Caco-2 (cell line): ENCODE results near the gene RPS6KA4. TPM values are rescaled to one million over a fixed set of nuclear protein-coding genes. Genes with fewer than 3 reads are reported as not detected.

Source experiments
- BruUV-seq: library from RNA; stranded (reverse); fragments of 400-500 nt; replicated peaks from 2 replicates; lab custom pipeline; 2021; lab: Mats Ljungman, UMichigan
- CTCF ChIA-PET: fragments of 300-600 bp; sonication (Branson Sonifier 250); formaldehyde crosslinking; loops from one replicate; lab custom pipeline; 2022; ENCODE audit warnings: antibody characterized with exemption; lab: Charles Lee
- POLR2A ChIA-PET: fragments of 300-600 bp; sonication (Branson Sonifier 250); formaldehyde crosslinking; loops from one replicate; lab custom pipeline; 2022; ENCODE audit warnings: antibody characterized with exemption; lab: Charles Lee
- DNase-seq, 2 experiments: peaks; one replicate each; pipeline versions ENCODE4 v3.0.0 to v3.0.0-alpha.2; 2020 to 2022
- H3K27me3 ChIP-seq: replicated peaks from 2 replicates; pipeline ENCODE4 v1.6.0; 2011; ENCODE audit warnings: low read length; ENCODE audit not compliant: control insufficient read depth, insufficient read depth
- H3K36me3 ChIP-seq: 2 replicates; pipeline ENCODE4 v1.5.1; 2011; ENCODE audit warnings: low read length; ENCODE audit not compliant: control insufficient read depth, insufficient read depth
- H3K4me1 ChIP-seq: fragments of 250-450 bp; sonication (Bioruptor Pico); 2 replicates; pipeline ENCODE4 v1.5.1; 2020; ENCODE audit warnings: mild to moderate bottlenecking
- H3K4me3 ChIP-seq: 2 replicates; pipeline ENCODE4 v1.5.1; 2011; ENCODE audit warnings: low read depth, mild to moderate bottlenecking, control low read depth, low read length
- H3K9me3 ChIP-seq: fragments of 250-450 bp; sonication (Bioruptor Pico); 2 replicates; pipeline ENCODE4 v1.5.1; 2020; ENCODE audit warnings: mild to moderate bottlenecking, moderate library complexity
- H3K27ac Mint-ChIP-seq: one replicate; pipeline ENCODE4 v1.8.0; 2022; ENCODE audit warnings: mixed read lengths; ENCODE audit not compliant: unreplicated experiment
- H3K27me3 Mint-ChIP-seq: one replicate; pipeline ENCODE4 v1.8.0; 2022; ENCODE audit warnings: mixed read lengths; ENCODE audit not compliant: insufficient read depth, unreplicated experiment
- H3K36me3 Mint-ChIP-seq: one replicate; pipeline ENCODE4 v1.8.0; 2022; ENCODE audit warnings: mild to moderate bottlenecking, mixed read lengths; ENCODE audit not compliant: insufficient read depth, unreplicated experiment
- H3K4me1 Mint-ChIP-seq: one replicate; pipeline ENCODE4 v1.8.0; 2022; ENCODE audit warnings: low read depth, mixed read lengths; ENCODE audit not compliant: unreplicated experiment
- H3K4me3 Mint-ChIP-seq: one replicate; pipeline ENCODE4 v1.8.0; 2022; ENCODE audit warnings: mild to moderate bottlenecking, moderate library complexity, mixed read lengths; ENCODE audit not compliant: unreplicated experiment
- H3K9me3 Mint-ChIP-seq: one replicate; pipeline ENCODE4 v1.8.0; 2022; ENCODE audit warnings: mixed read lengths; ENCODE audit not compliant: unreplicated experiment
- intact Hi-C: fragments of 100-400 bp; cut with micrococcal nuclease; formaldehyde crosslinking; loops from one replicate; pipeline ENCODE4 v1.10.0; 2022; ENCODE audit not compliant: unreplicated experiment
- total RNA-seq: library from RNA; stranded (reverse); gene quantifications from 2 replicates; pipeline ENCODE4 v1.2.3, GENCODE V29; 2022
- TF ChIP-seq, protein P1 (sequence below), 2 experiments: fragments of 200-600 bp in 1 of 2; IDR thresholded peaks; 1 replicate in 1 of 2; 2 replicates in 1 of 2; pipeline versions ENCODE4 v1.5.1 to v1.8.0; 2011 to 2022; ENCODE audit warnings: antibody characterized with exemption in 1 of 2, control low read depth in 1 of 2, inconsistent platforms in 1 of 2, low read depth in 1 of 2, low read length in 1 of 2, mild to moderate bottlenecking in 1 of 2, moderate library complexity in 1 of 2; ENCODE audit not compliant: insufficient read depth in 1 of 2, severe bottlenecking in 1 of 2, unreplicated experiment in 1 of 2

RPS6KA4 gene
- total RNA-seq, 1 experiment from 2014 or later = 95.7 TPM

DNA sequence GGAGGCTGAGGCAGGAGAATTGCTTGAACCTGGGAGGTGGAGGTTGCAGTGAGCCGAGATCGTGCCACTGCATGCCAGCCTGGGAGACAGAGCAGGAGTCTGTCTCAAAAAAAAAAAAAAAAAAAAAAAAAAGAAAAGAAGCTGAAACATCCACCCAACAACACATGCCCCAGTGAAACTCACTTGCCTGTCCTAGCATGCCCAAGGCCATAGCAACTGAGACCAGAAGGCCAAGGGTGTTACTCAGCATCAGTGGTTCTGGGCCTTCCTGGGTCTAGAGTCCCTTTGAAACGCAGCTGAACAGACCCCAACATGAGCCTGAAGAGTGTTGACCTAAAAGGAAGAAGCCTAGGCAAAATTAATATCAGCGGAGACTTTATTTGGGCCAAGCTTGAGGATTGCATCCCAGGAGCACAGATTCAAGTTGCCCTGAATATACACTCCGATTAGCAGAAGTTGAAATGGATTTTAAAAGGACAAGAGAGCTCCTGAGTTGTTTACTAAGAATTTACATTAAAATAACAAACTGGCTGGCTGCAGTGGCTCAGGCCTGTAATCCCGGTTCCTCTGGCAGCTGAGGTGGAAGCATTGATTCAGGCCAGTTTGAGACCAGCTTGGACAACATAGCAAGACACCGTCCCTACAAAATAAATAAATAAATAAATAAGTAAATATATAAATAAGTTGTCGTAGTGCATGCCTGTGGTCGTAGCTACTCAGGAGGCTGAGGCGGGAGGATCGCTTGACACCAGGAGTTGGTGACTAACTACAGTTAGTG, 34.1 kb upstream of the RPS6KA4 start:
- ChIA-PET POLR2A (interaction anchor here (0.6 to 0.7 kb wide), 2 partner anchors 17 to 21 kb away, joined by 9 to 14 read pairs; no protein-coding TSS in a partner anchor), CTCF (interaction anchor here (0.6 kb wide), 2 partner anchors 30 to 53 kb away, joined by 3 read pairs; no protein-coding TSS in a partner anchor)
- TF ChIP-seq, protein P1, sequence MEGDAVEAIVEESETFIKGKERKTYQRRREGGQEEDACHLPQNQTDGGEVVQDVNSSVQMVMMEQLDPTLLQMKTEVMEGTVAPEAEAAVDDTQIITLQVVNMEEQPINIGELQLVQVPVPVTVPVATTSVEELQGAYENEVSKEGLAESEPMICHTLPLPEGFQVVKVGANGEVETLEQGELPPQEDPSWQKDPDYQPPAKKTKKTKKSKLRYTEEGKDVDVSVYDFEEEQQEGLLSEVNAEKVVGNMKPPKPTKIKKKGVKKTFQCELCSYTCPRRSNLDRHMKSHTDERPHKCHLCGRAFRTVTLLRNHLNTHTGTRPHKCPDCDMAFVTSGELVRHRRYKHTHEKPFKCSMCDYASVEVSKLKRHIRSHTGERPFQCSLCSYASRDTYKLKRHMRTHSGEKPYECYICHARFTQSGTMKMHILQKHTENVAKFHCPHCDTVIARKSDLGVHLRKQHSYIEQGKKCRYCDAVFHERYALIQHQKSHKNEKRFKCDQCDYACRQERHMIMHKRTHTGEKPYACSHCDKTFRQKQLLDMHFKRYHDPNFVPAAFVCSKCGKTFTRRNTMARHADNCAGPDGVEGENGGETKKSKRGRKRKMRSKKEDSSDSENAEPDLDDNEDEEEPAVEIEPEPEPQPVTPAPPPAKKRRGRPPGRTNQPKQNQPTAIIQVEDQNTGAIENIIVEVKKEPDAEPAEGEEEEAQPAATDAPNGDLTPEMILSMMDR (IDR thresholded peaks at IDR 0.05; ENCODE audit: insufficient read depth in 1 of 2, low read depth in 1 of 2, low read length in 1 of 2, severe bottlenecking in 1 of 2, unreplicated experiment in 1 of 2) = no peak
- H3K4me3 ChIP-seq = no peak overlapping the region
- peak overlapping the region; percentile 30 for H3K27ac Mint-ChIP-seq
- no TSS peak for BruUV-seq
- peaks cover 28% of the 10 kb centered on the region for H3K36me3 Mint-ChIP-seq
- H3K4me1 Mint-ChIP-seq = peaks cover 11% of the 10 kb centered on the region
- H3K27me3 ChIP-seq = no peaks in the 10 kb centered on the region
- intact Hi-C loops = no loop called here
- peaks cover 1% of the 10 kb centered on the region for H3K36me3 ChIP-seq
- no peak for DNase-seq
- H3K27me3 Mint-ChIP-seq = no peaks in the 10 kb centered on the region
- H3K4me3 Mint-ChIP-seq = no peak overlapping the region
- no peaks in the 10 kb centered on the region for H3K9me3 Mint-ChIP-seq
- H3K9me3 ChIP-seq = no peaks in the 10 kb centered on the region
- H3K4me1 ChIP-seq = peaks cover 9% of the 10 kb centered on the region

DNA sequence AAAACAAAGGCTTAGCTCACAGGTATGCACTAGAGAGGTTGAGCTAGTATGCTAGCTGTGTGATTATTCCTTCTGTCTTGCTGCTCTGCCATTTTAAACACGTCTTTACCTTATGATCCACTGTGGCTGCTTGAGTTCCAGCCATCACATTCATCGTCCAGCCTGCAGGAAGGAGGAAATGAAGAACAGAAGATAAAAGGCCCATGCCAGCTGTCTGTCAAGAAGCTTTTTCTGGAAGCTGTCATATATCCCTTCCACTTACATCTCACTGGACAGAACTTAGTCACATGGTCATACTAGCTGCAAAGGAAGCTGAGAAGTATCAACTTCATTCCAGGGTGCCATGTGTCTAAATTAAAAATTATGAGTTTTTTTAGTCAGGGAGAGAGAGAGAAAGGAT, 31.6 kb upstream of the RPS6KA4 start:
- intact Hi-C loops = no loop called here
- Mint-ChIP-seq H3K9me3 (no peaks in the 10 kb centered on the region), H3K27ac (no peak overlapping the region), H3K4me3 (no peak overlapping the region), H3K36me3 (peaks cover 11% of the 10 kb centered on the region), H3K4me1 (no peaks in the 10 kb centered on the region), H3K27me3 (no peaks in the 10 kb centered on the region)
- Histone ChIP-seq H3K36me3 (no peaks in the 10 kb centered on the region), H3K27me3 (no peaks in the 10 kb centered on the region), H3K9me3 (no peaks in the 10 kb centered on the region), H3K4me1 (peaks cover 7% of the 10 kb centered on the region), H3K4me3 (no peak overlapping the region)
- no TSS peak for BruUV-seq
- TF ChIP-seq, protein P1 (IDR thresholded peaks at IDR 0.05; ENCODE audit: insufficient read depth in 1 of 2, low read depth in 1 of 2, low read length in 1 of 2, severe bottlenecking in 1 of 2, unreplicated experiment in 1 of 2) = no peak
- ChIA-PET POLR2A (no interaction called here), CTCF (interaction anchor here (1.1 kb wide), 1 partner anchor 10 kb away, joined by 3 read pairs; the partner anchor contains the start of gene PRDX5)
- DNase-seq = no peak

DNA sequence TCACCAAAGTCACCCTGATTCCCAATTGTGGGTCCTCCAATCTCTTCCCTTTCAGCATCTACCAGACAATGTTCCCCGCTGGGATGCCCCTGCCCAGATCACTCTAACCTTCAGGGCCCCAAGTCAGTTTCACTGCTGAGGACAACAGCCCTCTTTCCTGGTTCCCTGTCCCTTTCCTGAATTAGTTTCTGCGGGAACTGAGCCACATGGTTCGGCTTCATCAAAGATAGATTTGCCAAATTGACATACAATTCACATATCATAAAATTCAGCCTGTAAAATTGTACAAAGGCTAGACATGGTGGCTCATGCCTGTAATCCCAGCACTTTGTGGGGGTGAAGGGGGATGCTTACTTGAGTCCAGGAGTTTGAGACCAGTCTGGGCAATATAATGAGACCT, 31.0 kb upstream of the RPS6KA4 start:
- POLR2A ChIA-PET = no interaction called here
- no peaks in the 10 kb centered on the region for H3K36me3 ChIP-seq
- no TSS peak for BruUV-seq
- no peaks in the 10 kb centered on the region for H3K9me3 ChIP-seq
- no peaks in the 10 kb centered on the region for H3K27me3 ChIP-seq
- peaks cover under 1% of the 10 kb centered on the region for H3K4me1 ChIP-seq
- Mint-ChIP-seq H3K9me3 (no peaks in the 10 kb centered on the region), H3K4me3 (no peak overlapping the region), H3K27me3 (no peaks in the 10 kb centered on the region), H3K4me1 (no peaks in the 10 kb centered on the region), H3K27ac (no peak overlapping the region), H3K36me3 (peaks cover 9% of the 10 kb centered on the region)
- no peak for DNase-seq
- CTCF ChIA-PET = interaction anchor here (0.6 kb wide), 1 partner anchor 10 kb away, joined by 3 read pairs; the partner anchor contains the start of genes PRDX5 and TRMT112
- TF ChIP-seq, protein P1 (IDR thresholded peaks at IDR 0.05; ENCODE audit: insufficient read depth in 1 of 2, low read depth in 1 of 2, low read length in 1 of 2, severe bottlenecking in 1 of 2, unreplicated experiment in 1 of 2) = no peak
- H3K4me3 ChIP-seq = no peak overlapping the region
- intact Hi-C loops = no loop called here
